GM18526 (cell line): ENCODE data around the gene PRSS22.
A peak's percentile ranks its signal among the peaks of the same experiment; 100 is the strongest.

ENCODE experiments used
- POLR2A ChIP-seq: IDR thresholded peaks from 3 replicates; pipeline ENCODE4 v1.6.1; 2011; ENCODE audit not compliant: insufficient read length; ENCODE audit errors: extremely low read depth

PRSS22 gene

GRCh38 chr16:2883458-2883908 lies 25.5 kb upstream of the PRSS22 start:
- no peak for TF ChIP-seq POLR2A

DNA sequence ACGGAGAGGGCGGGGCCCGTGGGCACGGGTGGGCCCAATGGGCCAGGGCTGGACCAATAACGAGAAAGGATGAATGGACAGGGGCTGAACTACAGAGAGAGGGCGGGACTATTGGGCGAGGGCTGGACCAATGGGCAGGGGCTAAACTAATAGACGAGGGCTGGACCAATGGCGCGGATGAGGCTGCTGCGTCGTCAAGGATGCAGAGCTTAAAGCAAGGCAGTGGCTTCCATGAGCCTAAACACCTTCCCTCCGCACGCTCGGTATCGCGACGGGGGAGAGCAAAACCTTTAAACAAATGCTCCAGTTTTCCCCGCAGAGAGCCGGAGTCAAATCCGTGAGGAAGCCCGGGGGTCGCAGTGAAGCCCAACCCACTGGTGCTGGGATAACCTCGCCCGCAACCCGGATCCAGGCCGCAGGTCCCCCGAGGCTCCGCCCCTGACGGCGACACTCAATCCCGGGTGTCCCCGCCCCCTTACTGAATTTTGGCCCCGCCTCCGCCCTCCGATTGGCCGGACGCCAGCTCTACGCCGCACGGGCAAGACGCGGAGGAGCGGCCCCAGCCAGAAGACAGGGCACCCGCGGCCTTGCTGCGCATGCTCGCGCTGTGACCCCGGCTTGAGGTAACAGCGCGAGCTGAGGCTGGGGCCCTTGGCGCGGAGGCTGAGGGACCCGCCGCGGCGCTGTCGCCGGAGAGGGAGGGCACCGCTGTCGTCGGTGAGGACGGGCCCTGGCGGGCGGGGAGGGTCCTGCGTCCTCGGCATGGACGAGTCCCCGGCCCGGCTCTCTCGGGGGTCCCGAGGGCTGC lies 24.9 kb upstream of the PRSS22 start, which contains the start of gene FLYWCH2:
Gene FLYWCH2 (plus strand): TSS at position 566 of the 808 bp plus-strand sequence. CDS start 13,235 bp downstream, outside the sequence.
- TF ChIP-seq POLR2A: peak; percentile 85

DNA sequence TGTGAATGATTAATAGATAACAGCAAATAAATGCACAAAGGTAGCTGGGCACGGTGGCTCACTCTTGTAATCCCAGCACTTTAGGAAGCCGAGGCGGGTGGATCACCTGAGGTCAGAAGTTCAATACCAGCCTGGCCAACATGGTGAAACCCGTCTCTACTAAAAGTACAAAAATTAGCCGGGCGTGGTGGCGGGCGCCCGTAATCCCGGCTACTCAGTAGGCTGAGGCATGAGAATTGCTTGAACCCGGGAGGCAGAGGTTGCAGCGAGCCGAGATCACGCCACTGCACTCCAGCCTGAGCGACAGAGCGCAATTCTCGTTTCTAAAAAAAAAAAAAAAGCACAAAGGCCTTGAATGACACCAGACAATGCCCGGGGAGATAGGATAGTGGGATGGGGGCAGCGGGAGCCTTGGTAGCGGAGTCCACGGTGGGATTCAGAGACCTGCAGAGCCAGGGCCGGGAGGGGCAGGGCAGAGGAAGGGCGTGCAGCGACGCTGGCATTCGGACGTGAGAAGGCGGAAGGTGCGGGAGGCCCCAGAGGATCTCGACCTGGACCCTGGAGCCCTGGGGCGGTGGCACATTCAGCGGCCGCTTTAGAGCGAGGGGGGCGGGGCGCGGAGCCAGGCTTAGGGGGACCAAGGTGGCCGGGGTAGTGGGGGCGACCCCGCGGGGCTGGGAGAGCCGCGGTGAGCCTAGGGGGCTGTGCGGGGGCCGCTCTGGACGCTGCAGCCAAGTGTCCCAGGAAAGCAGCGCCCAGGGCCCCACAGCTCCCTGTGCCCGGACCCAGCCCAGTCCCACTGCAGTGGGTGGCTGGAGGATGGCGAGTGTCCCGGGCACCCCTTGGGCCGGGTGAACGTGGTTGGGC lies 24.0 kb upstream of the PRSS22 start:
- TF ChIP-seq POLR2A: no peak

DNA sequence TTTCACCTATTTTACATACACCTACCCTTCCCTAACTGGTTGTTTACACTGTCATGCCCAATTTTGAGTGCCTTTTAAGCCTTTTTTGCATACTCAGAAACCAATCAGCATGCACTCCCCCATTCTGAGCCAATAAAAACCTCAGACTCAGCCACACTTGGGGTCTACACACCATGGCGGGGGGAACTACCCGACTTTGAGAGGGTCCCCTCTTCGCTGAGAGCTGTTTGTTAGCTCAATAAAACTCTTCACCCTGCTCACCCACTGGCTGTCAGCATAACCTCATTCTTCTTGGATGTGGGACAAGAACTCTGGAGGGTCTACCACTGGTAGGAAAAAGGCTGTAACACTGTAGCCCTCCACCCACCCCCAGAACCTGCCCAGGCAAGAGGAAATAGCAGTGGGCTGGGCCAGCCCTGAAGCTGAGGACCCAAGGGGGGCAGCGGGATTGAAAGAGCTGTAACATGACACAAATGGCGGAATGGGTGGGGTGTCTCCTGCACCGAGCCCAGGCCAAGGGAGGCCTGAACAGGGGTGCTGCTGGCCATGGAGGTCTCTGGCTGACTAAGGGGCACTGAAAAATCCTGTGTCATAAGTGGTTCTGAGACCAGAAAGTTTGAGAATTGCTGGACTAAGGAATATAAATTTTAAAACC lies 22.0 kb upstream of the PRSS22 start:
- no peak for TF ChIP-seq POLR2A

GRCh38 chr16:2874912-2875362 lies 17.0 kb upstream of the PRSS22 start:
- no peak for TF ChIP-seq POLR2A

- TF ChIP-seq POLR2A: no peak
These were observed 16.3 kb upstream of the PRSS22 start for GRCh38 chr16:2874032-2874911.

DNA sequence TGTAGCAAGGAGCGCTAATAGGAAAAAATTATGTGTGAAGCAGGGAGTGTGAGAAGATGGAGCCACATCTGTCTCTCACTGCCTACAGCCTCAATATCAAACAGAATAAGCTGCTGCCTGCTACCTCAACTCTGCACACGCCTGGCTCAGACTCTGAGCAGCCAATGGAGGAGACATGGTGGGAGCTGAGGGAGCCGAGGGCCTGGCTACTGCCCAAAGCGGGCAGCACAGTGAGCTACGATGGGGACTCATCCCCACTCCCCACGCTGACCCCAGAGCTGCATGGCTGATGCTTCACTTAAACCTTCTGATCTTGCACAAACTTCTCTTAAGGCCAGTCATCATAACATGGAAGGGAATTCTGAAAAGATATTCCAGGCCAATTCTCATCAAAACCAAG lies 14.0 kb upstream of the PRSS22 start:
- TF ChIP-seq POLR2A: no peak

- TF ChIP-seq POLR2A: peak; percentile 92
These were observed 10.2 kb upstream of the PRSS22 start for GRCh38 chr16:2867987-2868789.

GRCh38 chr16:2867661-2867986 lies 9.7 kb upstream of the PRSS22 start:
- TF ChIP-seq POLR2A: no peak

GRCh38 chr16:2866431-2866830 lies 8.5 kb upstream of the PRSS22 start:
- no peak for TF ChIP-seq POLR2A

GRCh38 chr16:2865651-2866050 lies 7.7 kb upstream of the PRSS22 start:
- no peak for TF ChIP-seq POLR2A

DNA sequence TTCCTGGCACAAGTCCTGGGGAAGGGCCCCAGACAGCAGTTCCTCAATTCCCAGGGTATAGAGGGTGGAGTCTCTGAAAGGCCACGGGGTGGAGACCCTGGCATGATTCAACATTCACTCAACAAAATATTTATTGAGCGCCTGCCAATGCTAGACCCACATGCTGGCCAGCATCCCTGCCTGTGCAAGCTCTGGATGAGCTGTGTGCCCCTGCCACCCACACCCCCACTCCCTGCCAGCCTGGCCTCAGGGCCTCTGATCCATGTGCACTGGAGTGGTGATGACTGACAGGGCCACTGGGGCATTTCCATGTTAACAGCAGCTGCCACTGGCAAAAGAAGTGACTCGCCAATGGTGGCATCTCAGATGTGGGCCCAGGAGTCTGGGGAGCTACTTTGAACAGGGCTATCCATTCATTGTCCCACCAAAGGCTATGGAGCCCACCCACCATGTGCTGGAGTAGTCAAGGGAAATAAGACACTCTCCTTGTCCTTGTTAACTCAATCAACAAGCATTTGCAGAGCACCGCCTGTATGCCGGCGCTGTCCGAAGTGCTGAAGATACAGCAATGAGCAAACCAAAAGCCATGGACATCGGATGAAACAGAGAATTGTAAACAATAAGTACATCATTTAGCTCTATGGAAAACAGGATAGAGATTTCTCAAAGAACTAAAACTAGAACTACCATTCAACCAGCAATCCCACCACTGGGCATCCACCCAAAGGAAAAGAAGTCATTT lies 3.0 kb upstream of the PRSS22 start:
- TF ChIP-seq POLR2A: no peak

GRCh38 chr16:2859686-2860265 lies 1.8 kb upstream of the PRSS22 start:
- no peak for TF ChIP-seq POLR2A
